ENCODE data around the gene PTPRCAP.
"Not testable (repeated sequence)": the region's sequence is repeated elsewhere in the genome, so short reads cannot be mapped to it uniquely, and the experiment has no call there.

The PTPRCAP gene

GRCh38 chr11:67404515-67405195 is 32.8 kb downstream of the PTPRCAP start:
- TF ChIP-seq CTCF (IDR thresholded peaks at IDR 0.05; ENCODE audit: low read length), result no peak
- Histone ChIP-seq H3K4me3 (ENCODE audit: low read length) (no peak overlapping the region), H3K27ac (ENCODE audit: low read length) (no peak overlapping the region), H3K27me3 (replicated peaks; ENCODE audit: insufficient read depth, low read length) (no peaks in the 10 kb centered on the region), H3K9me2 (replicated peaks; ENCODE audit: insufficient read depth, low read length) (no peaks in the 10 kb centered on the region), H3K4me2 (ENCODE audit: low read depth, low read length) (no peak overlapping the region), H3K79me2 (ENCODE audit: low read length) (peaks cover 17% of the 10 kb centered on the region), H3K36me3 (replicated peaks; ENCODE audit: insufficient read depth, low read length) (no peaks in the 10 kb centered on the region), H3K9ac (ENCODE audit: low read length) (no peak overlapping the region), H3K9me3 (replicated peaks; ENCODE audit: insufficient read depth, low read length) (no peaks in the 10 kb centered on the region), H4K20me1 (ENCODE audit: insufficient read depth, low read length) (no peaks in the 10 kb centered on the region), H3F3A (ENCODE audit: insufficient read depth, low read length) (peaks cover 2% of the 10 kb centered on the region; the same call in 1 of the 2 replicates), H3K4me1 (ENCODE audit: low read length) (peaks cover 26% of the 10 kb centered on the region), H2AFZ (ENCODE audit: low read length) (no peak overlapping the region)
- DNase-seq, result no peak

- not testable (repeated sequence) for H3K4me3 ChIP-seq (ENCODE audit: low read length); H3K27ac ChIP-seq (ENCODE audit: low read length); H3K4me2 ChIP-seq (ENCODE audit: low read depth, low read length)
These were observed 34.4 kb downstream of the PTPRCAP start for GRCh38 chr11:67403085-67403484.

GRCh38 chr11:67402192-67402839 is 35.2 kb downstream of the PTPRCAP start:
- not testable (repeated sequence) for H3K36me3 ChIP-seq (replicated peaks; ENCODE audit: insufficient read depth, low read length); H3F3A ChIP-seq (ENCODE audit: insufficient read depth, low read length); H3K27me3 ChIP-seq (replicated peaks; ENCODE audit: insufficient read depth, low read length); H4K20me1 ChIP-seq (ENCODE audit: insufficient read depth, low read length); H3K9me3 ChIP-seq (replicated peaks; ENCODE audit: insufficient read depth, low read length); H3K9me2 ChIP-seq (replicated peaks; ENCODE audit: insufficient read depth, low read length); DNase-seq
- H3K9ac ChIP-seq (ENCODE audit: low read length), result peak overlapping the region; percentile 70
- peaks cover 40% of the 10 kb centered on the region for H3K79me2 ChIP-seq (ENCODE audit: low read length)
- peaks cover 13% of the 10 kb centered on the region; the same call in 1 of the 2 replicates for H3K4me1 ChIP-seq (ENCODE audit: low read length)
- peak overlapping the region; percentile 62; the same call in 1 of the 2 replicates for H3K27ac ChIP-seq (ENCODE audit: low read length)
- H3K4me2 ChIP-seq (ENCODE audit: low read depth, low read length), result peak overlapping the region; percentile 82
- H3K4me3 ChIP-seq (ENCODE audit: low read length), result peak overlapping the region; percentile 58
- H2AFZ ChIP-seq (ENCODE audit: low read length), result peak overlapping the region; percentile 52; the same call in 1 of the 2 replicates

More at GRCh38 chr11:67403085-67403484, 34.4 kb downstream of the PTPRCAP start:
- H3K9ac ChIP-seq (ENCODE audit: low read length); H3K36me3 ChIP-seq (replicated peaks; ENCODE audit: insufficient read depth, low read length); H3K9me3 ChIP-seq (replicated peaks; ENCODE audit: insufficient read depth, low read length); DNase-seq; H3K9me2 ChIP-seq (replicated peaks; ENCODE audit: insufficient read depth, low read length); H3F3A ChIP-seq (ENCODE audit: insufficient read depth, low read length); H2AFZ ChIP-seq (ENCODE audit: low read length); H3K27me3 ChIP-seq (replicated peaks; ENCODE audit: insufficient read depth, low read length); H4K20me1 ChIP-seq (ENCODE audit: insufficient read depth, low read length): not testable (repeated sequence)
- H3K4me1 ChIP-seq (ENCODE audit: low read length), result peaks cover 13% of the 10 kb centered on the region; the same call in 1 of the 2 replicates
- H3K79me2 ChIP-seq (ENCODE audit: low read length), result peaks cover 33% of the 10 kb centered on the region

- peaks cover 13% of the 10 kb centered on the region; the same call in 1 of the 2 replicates for H3K4me1 ChIP-seq (ENCODE audit: low read length)
- no peaks in the 10 kb centered on the region for H3K9me3 ChIP-seq (replicated peaks; ENCODE audit: insufficient read depth, low read length)
- no peaks in the 10 kb centered on the region for H3K27me3 ChIP-seq (replicated peaks; ENCODE audit: insufficient read depth, low read length)
- no peaks in the 10 kb centered on the region for H4K20me1 ChIP-seq (ENCODE audit: insufficient read depth, low read length)
- H3K27ac ChIP-seq (ENCODE audit: low read length), result peak within 1 kb of the TSS; percentile 62; the same call in 1 of the 2 replicates
- H3K79me2 ChIP-seq (ENCODE audit: low read length), result peaks cover 45% of the 10 kb centered on the region
- DNase-seq, result peak; percentile 84
- no peaks in the 10 kb centered on the region for H3K9me2 ChIP-seq (replicated peaks; ENCODE audit: insufficient read depth, low read length)
- H3K36me3 ChIP-seq (replicated peaks; ENCODE audit: insufficient read depth, low read length), result no peaks in the 10 kb centered on the region
- peak within 1 kb of the TSS; percentile 92 for H3K9ac ChIP-seq (ENCODE audit: low read length)
- TF ChIP-seq EZH2 (optimal IDR thresholded peaks at IDR 0.05; ENCODE audit: low read depth, low read length) (no peak), CTCF (IDR thresholded peaks at IDR 0.05; ENCODE audit: low read length) (peak; percentile 37; the same call in 1 of the 2 replicates), EZH2phosphoT487 (IDR thresholded peaks at IDR 0.05; ENCODE audit: low read length) (no peak)
- H3K4me2 ChIP-seq (ENCODE audit: low read depth, low read length), result peak within 1 kb of the TSS; percentile 92
- H3F3A ChIP-seq (ENCODE audit: insufficient read depth, low read length), result peaks cover 9% of the 10 kb centered on the region; the same call in 1 of the 2 replicates
- H2AFZ ChIP-seq (ENCODE audit: low read length), result peak within 1 kb of the TSS; percentile 52; the same call in 1 of the 2 replicates
- peak within 1 kb of the TSS; percentile 96 for H3K4me3 ChIP-seq (ENCODE audit: low read length)
These were observed 35.8 kb downstream of the PTPRCAP start, which contains the start of gene PPP1CA for GRCh38 chr11:67401495-67402191. TSS of gene PPP1CA (minus strand) at chr11:67401858. CDS start at chr11:67401782, 76 bp downstream.

Measured in MM.1S (cell line).